Measurements from ENCODE around the gene APOE. TPM values are rescaled to one million over a fixed set of nuclear protein-coding genes. Genes with fewer than 3 reads are reported as not detected.

APOE gene
- total and polyA plus RNA-seq, 7 donors, result 63.5 to 326 (median 111) TPM

DNA sequence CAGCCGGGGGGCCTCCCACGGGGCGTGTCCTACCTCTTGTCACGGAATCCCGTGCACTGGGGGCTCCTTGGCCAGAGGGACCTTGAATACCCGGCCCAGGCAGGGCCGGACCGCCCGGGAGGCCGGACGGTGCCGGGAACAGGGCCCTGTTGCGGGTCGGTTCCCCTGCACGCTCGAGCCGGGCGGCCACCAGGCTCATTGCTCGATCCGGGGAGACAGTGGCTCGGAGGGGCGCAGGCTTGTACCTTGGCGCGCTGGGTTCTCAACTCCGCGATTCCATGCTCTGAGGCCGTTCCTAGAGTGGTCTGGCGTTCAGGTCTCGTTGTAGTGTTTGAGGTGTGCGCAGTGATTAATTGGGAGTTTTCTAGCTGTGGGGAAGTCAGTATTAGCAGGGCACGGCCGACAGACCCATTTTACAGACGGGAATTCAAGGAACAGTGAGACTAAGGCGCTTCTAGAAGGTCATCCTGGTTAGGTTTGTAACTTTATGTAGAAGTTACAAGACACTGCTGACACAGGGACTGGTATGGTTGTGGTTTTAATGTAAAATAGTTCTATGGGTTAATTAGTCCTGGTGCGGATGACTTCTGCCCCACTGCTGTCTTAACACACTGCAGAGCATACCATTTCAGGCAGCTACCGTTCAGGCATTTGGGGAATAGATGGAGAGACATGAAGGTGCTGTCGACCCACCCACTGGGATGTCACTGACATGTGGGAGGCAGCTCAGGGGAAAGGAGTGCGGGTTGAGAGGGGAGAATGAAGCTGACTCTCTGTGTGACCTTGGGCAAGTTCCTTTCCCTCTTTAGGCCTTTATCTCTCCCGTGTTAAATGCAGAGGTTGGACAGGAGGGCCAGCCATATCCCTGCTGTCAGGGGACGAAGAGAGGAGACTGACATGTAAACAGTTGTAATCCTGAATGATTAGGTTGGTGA, 50.2 kb downstream of the APOE start:
- Histone ChIP-seq H3K27ac (peak overlapping the region; percentile 88 to 95 (median 90)), H3K27me3 (no peaks in the 10 kb centered on the region), H3K36me3 (peaks cover 0 to 5% (median 0%) of the 10 kb centered on the region in 4 donors), H3K4me3 (peak overlapping the region; percentile 72 to 96 (median 88)), H3K4me1 (peaks cover 0 to 48% (median 46%) of the 10 kb centered on the region in 4 donors), H3K9me3 (no peaks in the 10 kb centered on the region)
- TF ChIP-seq, protein P1, sequence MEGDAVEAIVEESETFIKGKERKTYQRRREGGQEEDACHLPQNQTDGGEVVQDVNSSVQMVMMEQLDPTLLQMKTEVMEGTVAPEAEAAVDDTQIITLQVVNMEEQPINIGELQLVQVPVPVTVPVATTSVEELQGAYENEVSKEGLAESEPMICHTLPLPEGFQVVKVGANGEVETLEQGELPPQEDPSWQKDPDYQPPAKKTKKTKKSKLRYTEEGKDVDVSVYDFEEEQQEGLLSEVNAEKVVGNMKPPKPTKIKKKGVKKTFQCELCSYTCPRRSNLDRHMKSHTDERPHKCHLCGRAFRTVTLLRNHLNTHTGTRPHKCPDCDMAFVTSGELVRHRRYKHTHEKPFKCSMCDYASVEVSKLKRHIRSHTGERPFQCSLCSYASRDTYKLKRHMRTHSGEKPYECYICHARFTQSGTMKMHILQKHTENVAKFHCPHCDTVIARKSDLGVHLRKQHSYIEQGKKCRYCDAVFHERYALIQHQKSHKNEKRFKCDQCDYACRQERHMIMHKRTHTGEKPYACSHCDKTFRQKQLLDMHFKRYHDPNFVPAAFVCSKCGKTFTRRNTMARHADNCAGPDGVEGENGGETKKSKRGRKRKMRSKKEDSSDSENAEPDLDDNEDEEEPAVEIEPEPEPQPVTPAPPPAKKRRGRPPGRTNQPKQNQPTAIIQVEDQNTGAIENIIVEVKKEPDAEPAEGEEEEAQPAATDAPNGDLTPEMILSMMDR (IDR thresholded peaks at IDR 0.05), result no peak
- TF ChIP-seq EP300 (IDR thresholded peaks at IDR 0.05) (no peak), POLR2A (IDR thresholded peaks at IDR 0.05) (no peak), POLR2AphosphoS5 (IDR thresholded peaks at IDR 0.05) (no peak)
- DNase-seq, result no peak
- 1 to 4% methylated on average over 40 of the region's 40 CpGs for WGBS, 2 donors
- intact Hi-C loops (cut with DNase I), result loop anchor here (2.0 kb wide), 1 partner anchor 45 kb away; the partner anchor contains the start of gene RELB

DNA sequence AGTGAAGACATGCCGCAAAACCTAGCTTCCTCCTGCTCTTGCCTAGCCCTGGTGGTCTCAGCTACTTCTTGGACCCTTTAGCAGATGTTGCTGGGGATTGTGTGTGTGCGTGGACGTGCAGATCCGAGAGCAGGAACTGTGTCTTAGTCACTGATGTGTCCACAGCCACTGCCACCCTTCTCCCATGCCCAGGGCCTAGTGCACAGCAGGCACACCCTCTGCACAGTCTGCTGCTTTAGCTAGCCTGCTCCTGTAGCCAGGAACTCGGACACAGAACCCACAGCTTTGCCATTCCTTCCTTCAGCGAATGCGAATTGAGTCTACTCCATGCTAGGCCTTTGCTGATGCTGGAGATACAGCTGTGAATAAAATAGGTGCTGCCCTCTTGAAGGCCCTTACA, 51.9 kb downstream of the APOE start:
- H3K4me3 ChIP-seq, result no peak overlapping the region
- H3K27me3 ChIP-seq, result no peaks in the 10 kb centered on the region
- no peak overlapping the region for H3K27ac ChIP-seq
- peaks cover 0 to 23% (median 11%) of the 10 kb centered on the region in 4 donors for H3K36me3 ChIP-seq
- no peak for TF ChIP-seq POLR2AphosphoS5 (IDR thresholded peaks at IDR 0.05)
- TF ChIP-seq POLR2A (IDR thresholded peaks at IDR 0.05), result no peak
- TF ChIP-seq, protein P1 (IDR thresholded peaks at IDR 0.05), result no peak
- no peak for TF ChIP-seq EP300 (IDR thresholded peaks at IDR 0.05)
- no peak for DNase-seq
- H3K4me1 ChIP-seq, result peaks cover 0 to 41% (median 37%) of the 10 kb centered on the region in 4 donors
- 87 to 88% methylated on average over 7 of the region's 7 CpGs for WGBS, 2 donors
- H3K9me3 ChIP-seq, result no peaks in the 10 kb centered on the region
- intact Hi-C loops (cut with DNase I), result no loop called here

DNA sequence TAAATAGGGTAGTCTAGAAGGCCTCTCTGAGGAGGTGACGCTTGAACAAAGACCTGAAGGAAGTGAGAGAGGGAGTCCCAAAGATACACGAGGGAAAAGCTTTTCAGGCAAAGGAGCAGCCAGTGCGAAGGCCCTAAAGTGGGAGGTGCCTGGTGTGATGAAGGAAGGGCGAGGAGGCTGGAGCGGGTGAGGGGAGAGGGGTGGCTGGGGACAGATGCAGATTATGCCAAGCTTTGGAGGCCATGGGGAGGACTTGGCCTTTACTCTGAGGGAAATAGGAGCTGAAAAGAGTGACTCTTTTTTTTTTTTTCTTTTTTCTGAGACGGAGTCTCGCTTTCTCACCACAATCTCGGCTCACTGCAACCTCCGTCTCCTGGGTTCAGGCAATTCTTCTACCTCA, 52.5 kb downstream of the APOE start:
- Histone ChIP-seq H3K36me3 (peaks cover 0 to 28% (median 11%) of the 10 kb centered on the region in 4 donors), H3K4me3 (no peak overlapping the region), H3K27me3 (no peaks in the 10 kb centered on the region), H3K9me3 (no peaks in the 10 kb centered on the region), H3K27ac (no peak overlapping the region), H3K4me1 (peaks cover 0 to 41% (median 36%) of the 10 kb centered on the region in 4 donors)
- WGBS, 2 donors, result 77 to 81% methylated on average over 9 of the region's 9 CpGs
- TF ChIP-seq EP300 (IDR thresholded peaks at IDR 0.05) (no peak), POLR2AphosphoS5 (IDR thresholded peaks at IDR 0.05) (no peak), POLR2A (IDR thresholded peaks at IDR 0.05) (no peak)
- TF ChIP-seq, protein P1 (IDR thresholded peaks at IDR 0.05), result no peak
- intact Hi-C loops (cut with DNase I), result no loop called here
- DNase-seq, result no peak

Other genes starting within 250 kb of the APOE start
- 1 to 10 TPM; 1.3 to 5.3 (median 2.6) TPM for gene CEACAM19, start 234.3 kb upstream of the APOE start, total RNA-seq
- 1 to 10 TPM in 1 of 3 donors, under 1 TPM in 2; 0.60 to 4.9 (median 0.69) TPM for gene CEACAM19, start 234.3 kb upstream of the APOE start, polyA plus RNA-seq
- not detected for gene CEACAM16, start 206.6 kb upstream of the APOE start, total RNA-seq
- not detected for gene CEACAM16, start 206.6 kb upstream of the APOE start, polyA plus RNA-seq
- 10 to 100 TPM; 13.9 to 69.0 (median 25.9) TPM for gene BCL3, start 157.1 kb upstream of the APOE start, total RNA-seq
- 100 to 1,000 TPM in 1 of 3 donors, 10 to 100 TPM in 2; 44.4 to 104 (median 64.7) TPM for gene BCL3, start 157.1 kb upstream of the APOE start, polyA plus RNA-seq
- gene CBLC, start 127.9 kb upstream of the APOE start, total RNA-seq, result not detected
- 10 to 100 TPM; 46.8 to 64.5 (median 58.0) TPM for gene CBLC, start 127.9 kb upstream of the APOE start, polyA plus RNA-seq
- gene BCAM, start 96.7 kb upstream of the APOE start, total RNA-seq, result 10 to 100 TPM in 3 of 4 donors, 1 to 10 TPM in 1; 6.1 to 36.3 (median 13.4) TPM
- gene BCAM, start 96.7 kb upstream of the APOE start, polyA plus RNA-seq, result 10 to 100 TPM in 1 of 3 donors, 1 to 10 TPM in 2; 1.2 to 19.9 (median 2.1) TPM
- 10 to 100 TPM; 16.3 to 39.6 (median 27.3) TPM for gene NECTIN2, start 59.5 kb upstream of the APOE start, total RNA-seq
- 10 to 100 TPM; 15.6 to 68.6 (median 27.3) TPM for gene NECTIN2, start 59.5 kb upstream of the APOE start, polyA plus RNA-seq
- gene TOMM40, start 14.5 kb upstream of the APOE start, total RNA-seq, result 10 to 100 TPM; 21.6 to 40.2 (median 33.1) TPM
- gene TOMM40, start 14.5 kb upstream of the APOE start, polyA plus RNA-seq, result 10 to 100 TPM; 32.4 to 76.8 (median 32.4) TPM
- gene APOC1, start 8.8 kb downstream of the APOE start, total RNA-seq, result 10 to 100 TPM in 1 of 4 donors, 1 to 10 TPM in 2, not detected in 1; 2.3 to 11.8 (median 5.8) TPM
- 10 to 100 TPM; 46.2 to 73.3 (median 49.9) TPM for gene APOC1, start 8.8 kb downstream of the APOE start, polyA plus RNA-seq
- not detected for gene APOC4, start 36.4 kb downstream of the APOE start, total RNA-seq
- gene APOC4, start 36.4 kb downstream of the APOE start, polyA plus RNA-seq, result not detected
- gene APOC2, start 40.3 kb downstream of the APOE start, total RNA-seq, result not detected
- gene APOC2, start 40.3 kb downstream of the APOE start, polyA plus RNA-seq, result 10 to 100 TPM in 1 of 3 donors, 1 to 10 TPM in 2; 3.0 to 10.6 (median 3.3) TPM
- gene CLPTM1, start 49.6 kb downstream of the APOE start, total RNA-seq, result 10 to 100 TPM; 31.6 to 51.5 (median 45.1) TPM
- 10 to 100 TPM; 22.2 to 94.0 (median 27.0) TPM for gene CLPTM1, start 49.6 kb downstream of the APOE start, polyA plus RNA-seq
- gene RELB, start 95.7 kb downstream of the APOE start, total RNA-seq, result 10 to 100 TPM in 1 of 4 donors, 1 to 10 TPM in 3; 3.2 to 16.7 (median 4.1) TPM
- gene RELB, start 95.7 kb downstream of the APOE start, polyA plus RNA-seq, result 10 to 100 TPM; 21.0 to 50.2 (median 30.0) TPM
- 100 to 1,000 TPM in 1 of 4 donors, 10 to 100 TPM in 3; 61.9 to 157 (median 73.7) TPM for gene CLASRP, start 133.2 kb downstream of the APOE start, total RNA-seq
- 10 to 100 TPM; 19.0 to 70.8 (median 19.2) TPM for gene CLASRP, start 133.2 kb downstream of the APOE start, polyA plus RNA-seq
- 1 to 10 TPM in 1 of 4 donors, under 1 TPM in 1, not detected in 2; 0.41 to 1.2 TPM for gene ZNF296, start 170.7 kb downstream of the APOE start, total RNA-seq
- 1 to 10 TPM; 2.8 to 5.4 (median 3.0) TPM for gene ZNF296, start 170.7 kb downstream of the APOE start, polyA plus RNA-seq
- 10 to 100 TPM; 10.3 to 18.2 (median 16.2) TPM for gene GEMIN7, start 173.5 kb downstream of the APOE start, total RNA-seq
- 10 to 100 TPM; 27.0 to 31.2 (median 30.6) TPM for gene GEMIN7, start 173.5 kb downstream of the APOE start, polyA plus RNA-seq
- gene PPP1R37, start 187.4 kb downstream of the APOE start, total RNA-seq, result 10 to 100 TPM; 17.8 to 23.2 (median 19.9) TPM
- 10 to 100 TPM; 21.6 to 32.5 (median 22.4) TPM for gene PPP1R37, start 187.4 kb downstream of the APOE start, polyA plus RNA-seq